Astrocyte of the spinal cord (primary cell): Measurements from ENCODE around the gene PTPN12.
A peak's percentile ranks its signal among the peaks of the same experiment; 100 is the strongest.

Experiments
- DNase-seq: peaks from one replicate; pipeline ENCODE4 v3.0.0; 2011; ENCODE audit warnings: low read depth, low spot score
- H3K4me3 ChIP-seq: 2 replicates; pipeline ENCODE4 v1.5.1; 2011; ENCODE audit warnings: low read depth, mild to moderate bottlenecking, low read length, moderate library complexity
- CTCF ChIP-seq: IDR thresholded peaks from 2 replicates; pipeline ENCODE4 v1.5.1; 2012; ENCODE audit warnings: low read depth, mild to moderate bottlenecking, low read length, inconsistent platforms
- in situ Hi-C: cut with HindIII; loops from 2 replicates; pipeline ENCODE4 v1.10.0; 2017; ENCODE audit warnings: low sequenced_read_pairs

Gene PTPN12

DNA sequence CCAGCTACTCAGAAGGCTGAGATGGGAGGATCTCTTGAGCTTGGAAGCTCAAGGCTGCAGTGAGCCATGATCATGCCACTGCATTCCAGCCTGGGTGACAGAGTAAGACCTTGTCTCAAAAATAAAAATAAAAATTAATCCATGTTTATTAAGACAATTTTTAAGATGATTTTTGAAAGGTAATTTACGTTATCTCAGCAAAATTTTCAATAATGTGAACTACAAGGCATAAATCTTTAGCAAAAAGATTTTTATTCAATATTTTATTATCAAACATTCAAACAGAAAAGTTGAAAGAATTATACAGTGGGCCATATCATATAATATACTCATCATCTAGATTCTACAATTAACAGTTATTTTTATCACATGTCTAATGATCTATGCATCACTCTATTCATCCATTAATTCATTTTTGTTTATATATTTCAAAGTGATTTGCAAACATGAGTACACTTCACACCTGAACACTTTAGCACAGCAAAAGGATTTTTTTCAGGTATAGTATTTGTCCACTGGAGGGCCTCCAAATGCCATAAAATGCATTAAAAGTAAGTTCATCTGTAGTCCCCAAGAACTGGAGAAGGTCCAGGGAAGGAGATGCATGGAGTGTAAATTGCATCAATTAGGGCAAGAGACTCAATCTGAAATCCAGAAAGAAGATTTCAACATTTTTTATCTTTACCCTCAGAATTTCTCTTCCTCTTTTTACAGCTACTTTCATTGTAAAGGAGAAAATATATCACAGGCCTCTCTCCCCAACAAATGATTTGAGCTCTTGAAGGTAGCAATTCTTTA is 120.5 kb downstream of the PTPN12 start:
- in situ Hi-C loops, result no loop called here
- no peak overlapping the region for H3K4me3 ChIP-seq
- peak; percentile 44 for TF ChIP-seq CTCF
- peak; percentile 56 for DNase-seq

GRCh38 chr7:77658928-77659327 is 121.8 kb downstream of the PTPN12 start:
- in situ Hi-C loops, result no loop called here
- H3K4me3 ChIP-seq, result no peak overlapping the region
- DNase-seq, result no peak
- no peak for TF ChIP-seq CTCF

DNA sequence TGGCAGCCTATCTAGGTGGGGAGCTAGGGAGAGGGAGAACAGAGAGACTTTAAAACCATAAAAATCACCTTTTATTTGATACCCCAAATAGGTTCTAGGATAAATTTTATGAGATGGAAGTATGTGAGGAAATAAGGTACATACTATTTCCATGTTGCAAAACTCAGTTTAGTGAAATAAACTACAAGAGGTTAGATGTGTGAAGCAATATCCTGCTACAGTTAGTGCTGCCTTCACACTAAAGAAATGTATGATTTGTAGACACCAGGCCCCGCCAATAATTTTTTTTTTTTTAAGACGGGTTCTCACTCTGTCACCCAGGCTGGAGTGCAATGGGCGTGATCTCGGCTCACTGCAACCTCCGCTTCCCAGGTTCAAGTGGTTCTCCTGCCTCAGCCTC is 124.7 kb downstream of the PTPN12 start:
- in situ Hi-C loops, result no loop called here
- H3K4me3 ChIP-seq, result no peak overlapping the region
- no peak for DNase-seq
- TF ChIP-seq CTCF, result no peak

- DNase-seq, result no peak
- H3K4me3 ChIP-seq, result no peak overlapping the region
- in situ Hi-C loops, result no loop called here
- TF ChIP-seq CTCF, result no peak
Measured at GRCh38 chr7:77662869-77663268, 125.8 kb downstream of the PTPN12 start.

DNA sequence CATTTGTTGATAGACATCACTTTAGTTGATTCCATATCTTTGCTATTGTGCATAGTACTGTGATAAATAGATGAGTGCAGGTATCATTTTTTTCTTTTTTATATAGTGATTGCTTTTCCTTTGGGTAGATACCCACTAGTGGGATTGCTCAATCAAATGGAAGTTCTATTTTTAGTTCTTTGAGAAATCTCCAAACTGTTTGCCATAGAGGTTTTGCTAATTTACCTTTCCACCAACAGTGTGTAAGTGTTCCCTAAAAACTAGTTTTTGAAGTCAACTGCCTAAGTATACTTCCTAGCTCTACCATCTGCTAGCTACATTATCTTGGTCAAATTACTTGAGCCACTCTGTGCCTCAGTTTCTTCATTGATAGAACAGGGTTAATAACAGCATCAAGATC is 127.6 kb downstream of the PTPN12 start:
- DNase-seq, result no peak
- TF ChIP-seq CTCF, result no peak
- H3K4me3 ChIP-seq, result no peak overlapping the region
- in situ Hi-C loops, result no loop called here

- in situ Hi-C loops, result no loop called here
- no peak overlapping the region for H3K4me3 ChIP-seq
- DNase-seq, result no peak
- TF ChIP-seq CTCF, result no peak
Measured at GRCh38 chr7:77665161-77665560, 128.1 kb downstream of the PTPN12 start.
